HepG2 (cell line): ENCODE data around the gene NEK5. TPM values are rescaled to one million over a fixed set of nuclear protein-coding genes. Genes with fewer than 3 reads are reported as not detected.

Source experiments
- AGO2 ChIP-seq: fragments of 200-400 bp; formaldehyde crosslinking; optimal IDR thresholded peaks from 2 replicates; pipeline ENCODE3; 2017; ENCODE audit warnings: mild to moderate bottlenecking, low read depth, low read length, moderate library complexity
- AHR ChIP-seq: IDR thresholded peaks from 2 replicates; pipeline ENCODE4 v1.6.1; 2018; ENCODE audit warnings: missing genetic modification reagents, missing compliant biosample characterization
- E2F1 ChIP-seq: sonication (generic); formaldehyde crosslinking; IDR thresholded peaks from 2 replicates; pipeline ENCODE4 v1.5.0; 2020; ENCODE audit warnings: missing genetic modification reagents
- NAIF1 ChIP-seq: sonication (generic); formaldehyde crosslinking; IDR thresholded peaks from 2 replicates; pipeline ENCODE4 v1.5.0; 2020; ENCODE audit warnings: mild to moderate bottlenecking, missing genetic modification reagents, borderline replicate concordance
- NFAT5 ChIP-seq: sonication (generic); formaldehyde crosslinking; IDR thresholded peaks from 2 replicates; pipeline ENCODE4 v1.4.0; 2020; ENCODE audit warnings: missing genetic modification reagents
- NFYC ChIP-seq: IDR thresholded peaks from 2 replicates; pipeline ENCODE4 v1.6.1; 2016; ENCODE audit warnings: missing genetic modification reagents, missing compliant biosample characterization
- NR2F1 ChIP-seq, 2 experiments: fragments of 450-650 bp in 1 of 2; formaldehyde crosslinking in 1 of 2; IDR thresholded peaks; 2 replicates each; pipeline versions ENCODE4 v1.5.0 to v1.6.1; 2016 to 2020; ENCODE audit warnings: mild to moderate bottlenecking in 1 of 2, missing compliant biosample characterization in 1 of 2, missing genetic modification reagents in 1 of 2, moderate library complexity in 1 of 2
- RAD51 ChIP-seq: fragments of 450-650 bp; IDR thresholded peaks from 2 replicates; pipeline ENCODE4 v1.6.1; 2016; ENCODE audit warnings: borderline replicate concordance
- ZNF142 ChIP-seq: sonication (generic); formaldehyde crosslinking; IDR thresholded peaks from 2 replicates; pipeline ENCODE4 v1.4.0; 2020; ENCODE audit warnings: missing genetic modification reagents
- ZNF546 ChIP-seq: sonication (generic); formaldehyde crosslinking; conservative IDR thresholded peaks from 2 replicates; pipeline ENCODE4 v1.8.1; 2023; ENCODE audit warnings: mild to moderate bottlenecking, missing genetic modification reagents
- ZNF607 ChIP-seq: sonication (generic); formaldehyde crosslinking; IDR thresholded peaks from 2 replicates; pipeline ENCODE4 v1.5.1; 2020; ENCODE audit warnings: missing genetic modification reagents, mild to moderate bottlenecking, borderline replicate concordance
- ZNF740 ChIP-seq: sonication (generic); formaldehyde crosslinking; IDR thresholded peaks from 2 replicates; pipeline ENCODE4 v1.4.0; 2020; ENCODE audit warnings: missing genetic modification reagents
- ZNF879 ChIP-seq: sonication (generic); formaldehyde crosslinking; IDR thresholded peaks from 2 replicates; pipeline ENCODE4 v1.8.1; 2023; ENCODE audit warnings: missing genetic modification reagents
- polyA plus RNA-seq, 8 experiments: library from polyadenylated mRNA; depleted of rRNA in 3 of 8; stranded (reverse) in 7 of 8; unstranded in 1 of 8; fragments of >200 nt; fragmentation: Illumina TruSeq in 4 of 8; extraction: Trizol in 4 of 8; gene quantifications; 2 replicates each; pipeline versions ENCODE4 v1.2.1 to v1.2.3, GENCODE V29; 2011 to 2016; ENCODE audit warnings: low read depth in 4 of 8, missing spikeins in 1 of 8, mixed read lengths in 1 of 8; ENCODE audit not compliant: insufficient read depth in 1 of 8
- total RNA-seq, 5 experiments: library from RNA; depleted of rRNA; stranded (reverse); fragments of >200 nt; fragmentation: Illumina TruSeq; extraction: Trizol; gene quantifications; 2 replicates each; pipeline ENCODE4 v1.2.3, GENCODE V29; 2016; ENCODE audit warnings: low read depth in 1 of 5

The NEK5 gene
- total and polyA plus RNA-seq, 2 of the 13 experiments (the other 11 are each of a cell fraction or from before 2014, with no cell fraction given), result 0.12 to 0.22 TPM

GRCh38 chr13:51997641-51998330, 131.1 kb downstream of the NEK5 start (continued):
- TF ChIP-seq ZNF607 (CRISPR knock-in tag) (no peak), ZNF740 (CRISPR knock-in tag) (no peak), AGO2 (no peak), NFAT5 (CRISPR knock-in tag) (no peak), ZNF142 (CRISPR knock-in tag) (no peak), NFYC (CRISPR knock-in tag) (0 out of 2 replicates have a peak, but pooled peaks have one; percentile 31), ZNF879 (no peak), RAD51 (no peak), AHR (no peak), E2F1 (CRISPR knock-in tag) (no peak), ZNF546 (CRISPR knock-in tag) (no peak), NR2F1 (CRISPR knock-in tag; IDR thresholded peaks at IDR 0.05) (no peak), NAIF1 (CRISPR knock-in tag) (0 out of 2 replicates have a peak, but pooled peaks have one; percentile 59)
